GM19438 (cell line): ENCODE results near the gene FYB1.

ENCODE experiments used
- ATAC-seq: cut with Tn5 transposase; IDR thresholded peaks from one replicate; pipeline ENCODE4 v1.9.1; 2021; ENCODE audit warnings: low read depth; ENCODE audit not compliant: unreplicated experiment

Gene FYB1

DNA sequence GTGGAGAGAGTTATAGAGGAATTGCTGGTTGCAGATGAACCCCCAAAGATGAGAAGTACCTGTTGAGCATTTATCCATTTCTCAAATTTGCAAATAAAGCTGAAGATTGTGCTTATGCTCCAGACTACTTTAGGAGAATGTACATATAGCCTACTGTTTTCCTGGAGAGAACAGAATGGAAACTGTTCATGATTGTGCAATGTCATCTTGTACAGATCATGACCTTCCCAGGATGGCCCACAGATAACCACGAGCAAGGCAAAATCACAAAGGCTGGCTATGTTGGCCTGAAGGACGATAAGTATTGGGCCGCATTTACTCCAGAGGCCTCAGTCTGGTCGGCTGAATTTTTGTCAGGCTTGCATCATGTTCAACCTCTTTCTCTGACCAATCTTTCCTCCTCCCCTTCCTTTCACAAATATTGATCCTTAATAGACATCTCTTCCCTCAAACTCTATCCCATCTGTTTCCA lies 116.6 kb downstream of the FYB1 start:
- ATAC-seq, result no peak

DNA sequence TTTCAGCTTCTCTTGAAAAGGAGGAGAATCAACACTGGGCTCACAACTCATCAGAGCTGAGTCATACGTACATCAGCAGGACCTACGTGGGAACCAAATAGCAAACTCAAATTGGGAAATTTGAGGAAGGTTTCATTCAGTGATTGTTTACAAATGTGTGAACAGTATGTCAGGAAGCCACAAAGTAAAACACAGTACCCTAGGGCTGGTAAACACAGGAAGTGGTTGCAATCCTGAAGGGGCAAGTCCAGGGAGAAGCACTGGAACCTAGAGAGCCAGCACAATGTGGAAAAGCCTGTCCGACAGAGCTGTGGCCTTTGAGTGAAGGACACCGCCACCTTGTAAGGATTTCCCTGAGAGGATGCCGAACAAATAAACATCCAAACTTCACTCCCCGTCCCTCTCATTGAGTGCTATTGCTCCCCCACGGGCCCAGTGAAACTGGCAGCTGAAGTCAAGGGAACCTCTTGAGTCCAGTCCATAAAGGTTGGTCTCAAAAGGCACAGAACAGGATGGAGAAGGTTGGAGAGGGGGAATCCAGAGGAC lies 118.4 kb downstream of the FYB1 start:
- no peak for ATAC-seq

DNA sequence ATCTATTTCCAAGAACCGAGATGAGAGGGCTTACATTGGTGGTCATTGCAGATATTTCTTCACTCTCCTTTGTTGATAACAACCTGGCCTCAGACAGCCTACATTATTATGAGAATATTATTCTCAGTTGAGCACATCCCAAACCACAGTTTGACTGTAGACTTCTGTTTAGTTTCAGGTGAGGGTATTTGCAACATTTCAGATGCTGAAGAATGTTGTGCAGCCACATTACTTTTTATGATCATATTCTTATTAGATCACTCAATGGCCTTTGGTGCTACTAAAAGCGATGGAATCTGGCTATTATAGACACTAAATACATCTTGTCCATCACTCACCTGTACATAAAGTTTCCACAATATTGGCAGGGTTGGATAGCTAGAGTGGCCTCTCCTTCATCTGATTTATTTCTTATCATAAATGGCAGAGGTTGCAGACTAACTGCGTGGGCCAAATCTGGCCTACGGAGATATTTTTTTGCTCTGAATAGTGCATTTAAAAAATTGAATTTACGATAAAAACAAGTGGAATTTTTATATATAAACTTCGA lies 119.0 kb downstream of the FYB1 start:
- ATAC-seq, result no peak

DNA sequence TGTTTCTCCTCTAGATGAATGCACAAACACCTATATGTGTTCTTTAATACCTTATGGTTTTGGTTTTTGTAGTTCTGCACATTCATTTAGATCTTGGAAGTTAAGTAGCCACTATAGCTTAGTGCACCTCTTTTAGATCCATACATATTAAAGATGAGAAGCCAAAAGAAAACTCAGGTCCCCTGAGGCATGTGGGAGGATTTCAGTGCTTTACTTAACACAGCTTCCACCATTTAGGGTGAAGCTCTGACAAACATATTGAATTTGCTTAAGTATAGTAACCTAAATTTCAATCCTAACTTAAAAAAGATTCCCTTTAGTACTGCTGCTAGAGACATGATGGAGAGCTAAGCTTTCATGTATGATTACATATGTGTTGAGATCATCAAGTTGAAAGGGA lies 119.5 kb downstream of the FYB1 start:
- ATAC-seq, result no peak

DNA sequence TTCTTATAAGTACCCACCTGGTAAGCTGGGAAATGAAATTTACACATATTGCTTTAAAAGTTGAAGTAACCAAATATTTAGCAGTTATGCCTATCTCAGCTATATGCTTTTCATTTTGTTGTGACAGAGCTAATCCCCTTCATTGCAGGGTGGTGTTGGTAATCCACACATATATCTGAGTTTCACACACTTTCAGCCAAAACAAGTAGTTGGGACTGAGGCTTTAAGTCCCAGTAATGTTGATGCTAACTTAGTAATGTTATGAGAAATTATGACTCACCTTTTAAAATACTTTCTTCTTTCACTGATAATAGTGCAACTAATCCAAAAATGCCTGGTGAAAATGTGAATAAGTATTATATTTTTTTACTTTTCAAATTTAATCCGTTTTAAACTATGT lies 126.0 kb downstream of the FYB1 start:
- no peak for ATAC-seq

DNA sequence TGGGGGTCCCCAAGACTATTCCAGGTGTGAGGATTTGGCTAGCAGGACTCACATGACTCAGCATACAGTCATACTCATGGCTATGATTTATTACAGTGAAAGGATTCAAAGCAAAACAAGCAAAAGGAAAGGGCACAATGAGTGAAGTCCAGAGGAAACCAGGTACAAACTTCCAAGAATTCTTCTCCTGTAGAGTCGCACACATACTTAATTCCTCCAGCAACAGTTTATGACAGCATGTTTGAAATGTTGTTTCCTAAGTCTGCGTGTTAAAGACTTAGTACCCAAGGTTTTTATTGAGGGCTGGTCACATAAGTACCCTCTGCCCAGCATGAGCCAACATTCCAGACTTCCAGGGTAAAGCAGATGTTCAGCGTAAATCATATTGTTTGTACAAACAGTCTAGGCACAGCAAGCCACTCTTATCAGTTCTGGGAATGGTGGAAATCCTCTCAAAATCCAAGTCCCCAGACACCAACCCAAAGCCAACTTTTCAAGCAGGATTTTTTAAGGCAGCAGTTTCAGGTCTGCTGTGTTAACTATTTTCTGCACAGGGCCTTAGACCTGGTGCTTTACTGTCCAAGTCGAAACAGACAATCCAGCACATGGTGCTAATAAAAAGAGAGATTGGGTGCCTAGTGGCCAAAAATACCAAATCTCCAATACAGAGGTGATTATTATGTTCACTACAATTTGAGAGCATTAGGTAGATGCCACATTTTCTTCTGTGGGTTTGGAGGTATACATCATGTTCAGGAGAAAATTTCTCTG lies 126.6 kb downstream of the FYB1 start:
- ATAC-seq, result no peak

DNA sequence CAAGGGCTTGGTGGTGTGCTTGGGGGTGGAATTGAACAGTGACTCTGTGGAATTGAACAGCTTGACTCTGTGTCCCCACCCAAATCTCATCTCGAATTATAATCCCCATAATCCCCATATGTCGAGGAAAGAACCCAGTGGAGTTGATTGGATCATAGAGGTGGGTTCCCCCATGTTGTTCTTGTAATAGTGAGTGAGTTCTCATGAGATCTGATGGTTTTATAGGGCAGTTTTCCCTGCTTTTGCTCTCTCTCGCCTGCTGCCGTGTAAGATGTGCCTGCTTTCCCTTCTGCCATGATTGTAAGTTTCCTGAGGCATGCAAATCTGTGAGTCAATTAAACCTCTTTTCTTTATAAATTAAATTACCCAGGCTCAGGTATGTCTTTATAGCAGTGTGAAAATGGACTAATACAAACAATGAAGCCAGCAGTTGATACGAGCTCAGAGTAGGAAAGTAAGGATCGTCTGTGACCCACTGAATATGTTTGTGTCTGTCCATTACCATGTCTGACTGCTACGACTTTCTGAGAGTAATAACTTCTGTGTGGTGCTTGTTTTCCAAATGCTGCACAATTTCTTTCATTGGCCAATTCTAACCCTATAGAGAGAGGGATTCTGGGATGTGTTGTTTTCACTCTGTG lies 127.3 kb downstream of the FYB1 start:
- no peak for ATAC-seq

DNA sequence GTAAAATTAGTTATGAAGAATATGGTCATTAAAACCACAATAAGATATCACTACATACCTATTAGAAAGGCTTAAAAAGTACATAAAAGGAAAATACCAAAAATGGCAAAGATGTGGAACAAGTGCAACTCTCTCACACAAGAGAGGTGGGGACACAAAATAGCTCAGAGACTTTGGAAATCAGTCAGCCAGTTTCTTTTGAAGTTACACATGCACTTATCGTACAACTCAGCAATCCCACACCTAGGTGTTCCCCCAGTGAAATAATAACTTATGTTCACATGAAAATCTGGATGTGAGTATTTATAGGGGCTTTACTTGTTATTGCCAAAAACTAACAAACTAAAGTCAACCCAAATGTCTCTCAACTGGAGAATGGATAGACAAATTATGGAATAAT lies 135.4 kb downstream of the FYB1 start:
- no peak for ATAC-seq

DNA sequence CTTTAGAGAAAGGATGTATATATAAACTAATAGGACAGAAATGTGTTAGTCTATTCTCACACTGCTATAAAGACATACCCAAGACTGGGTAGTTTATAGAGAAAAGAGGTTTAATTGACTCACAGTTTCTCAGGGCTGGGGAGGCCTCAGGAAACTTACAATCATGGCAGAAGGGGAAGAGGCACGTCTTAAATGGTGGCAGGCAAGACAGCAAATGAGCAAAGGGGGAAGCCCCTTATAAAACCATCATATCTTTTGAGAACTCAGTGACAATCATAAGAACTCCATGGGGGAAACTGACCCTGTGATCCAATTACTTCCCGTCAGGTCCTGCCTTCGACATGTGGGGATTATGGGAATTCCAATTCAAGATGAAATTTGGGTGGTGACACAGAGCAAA lies 136.4 kb downstream of the FYB1 start:
- ATAC-seq, result no peak

DNA sequence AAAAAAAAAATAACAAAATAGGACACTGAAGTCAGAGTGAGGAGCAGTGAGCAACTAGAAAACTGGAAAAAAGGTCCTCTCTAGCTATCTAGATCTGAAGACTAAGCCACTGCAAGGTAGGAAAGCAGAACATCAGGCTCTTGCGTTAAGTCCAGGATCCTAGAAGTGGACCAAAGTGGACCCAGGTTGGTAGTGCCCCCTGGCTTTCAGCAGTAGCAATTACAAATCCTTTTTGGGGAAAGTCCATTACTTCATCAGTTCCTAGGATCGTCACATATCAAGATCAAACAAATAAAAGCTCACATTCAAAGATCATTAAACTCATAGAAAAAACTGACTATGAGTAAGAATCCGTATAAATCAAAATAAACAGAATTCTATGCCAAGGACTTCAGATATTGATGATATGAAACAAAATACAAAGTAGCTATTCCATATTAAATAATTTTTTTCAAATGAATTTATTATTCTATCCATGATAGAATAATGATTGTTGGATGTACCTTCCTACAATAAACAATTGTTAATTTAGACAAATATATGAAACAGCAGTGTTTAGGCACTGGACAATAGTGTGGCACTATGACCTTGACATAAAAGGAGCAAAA lies 138.7 kb downstream of the FYB1 start:
- no peak for ATAC-seq

DNA sequence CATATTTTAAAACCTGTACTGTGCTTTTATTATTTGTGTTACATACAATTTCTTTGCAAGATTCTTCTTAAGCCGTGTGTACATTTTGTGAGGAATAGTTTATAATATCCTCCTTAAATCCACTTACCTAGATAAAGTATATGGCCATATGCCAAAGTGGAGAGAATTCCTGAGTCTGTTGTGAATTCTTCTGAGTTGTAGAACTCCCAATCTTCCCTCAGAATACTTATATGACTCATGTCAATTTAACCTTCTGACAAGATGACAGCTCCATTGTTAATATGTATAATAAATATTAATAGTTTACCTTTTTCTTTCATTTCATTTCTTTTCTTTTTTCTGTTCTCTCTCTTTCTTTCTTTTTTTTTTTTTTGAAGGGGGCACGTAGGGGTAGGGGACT lies 139.2 kb downstream of the FYB1 start:
- ATAC-seq, result no peak

DNA sequence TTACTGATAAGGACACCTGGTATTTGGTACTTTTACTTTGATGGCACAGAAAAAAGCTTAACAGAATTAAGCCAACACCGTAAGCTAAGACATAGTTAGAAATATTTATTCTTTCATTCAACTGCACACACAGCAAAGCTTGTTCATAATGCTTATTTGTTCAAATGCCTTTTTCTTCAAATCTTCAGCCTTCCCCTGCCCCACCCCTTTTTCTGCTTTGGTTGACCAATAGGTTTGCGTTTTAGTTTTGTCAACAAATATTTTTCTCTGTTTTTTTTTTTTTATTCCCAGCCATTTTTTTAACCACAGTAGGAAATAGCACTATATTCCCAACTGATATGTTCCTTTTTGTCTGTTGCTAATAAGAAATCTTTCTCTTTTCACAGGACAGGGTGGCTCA lies 140.2 kb downstream of the FYB1 start:
- ATAC-seq, result no peak

DNA sequence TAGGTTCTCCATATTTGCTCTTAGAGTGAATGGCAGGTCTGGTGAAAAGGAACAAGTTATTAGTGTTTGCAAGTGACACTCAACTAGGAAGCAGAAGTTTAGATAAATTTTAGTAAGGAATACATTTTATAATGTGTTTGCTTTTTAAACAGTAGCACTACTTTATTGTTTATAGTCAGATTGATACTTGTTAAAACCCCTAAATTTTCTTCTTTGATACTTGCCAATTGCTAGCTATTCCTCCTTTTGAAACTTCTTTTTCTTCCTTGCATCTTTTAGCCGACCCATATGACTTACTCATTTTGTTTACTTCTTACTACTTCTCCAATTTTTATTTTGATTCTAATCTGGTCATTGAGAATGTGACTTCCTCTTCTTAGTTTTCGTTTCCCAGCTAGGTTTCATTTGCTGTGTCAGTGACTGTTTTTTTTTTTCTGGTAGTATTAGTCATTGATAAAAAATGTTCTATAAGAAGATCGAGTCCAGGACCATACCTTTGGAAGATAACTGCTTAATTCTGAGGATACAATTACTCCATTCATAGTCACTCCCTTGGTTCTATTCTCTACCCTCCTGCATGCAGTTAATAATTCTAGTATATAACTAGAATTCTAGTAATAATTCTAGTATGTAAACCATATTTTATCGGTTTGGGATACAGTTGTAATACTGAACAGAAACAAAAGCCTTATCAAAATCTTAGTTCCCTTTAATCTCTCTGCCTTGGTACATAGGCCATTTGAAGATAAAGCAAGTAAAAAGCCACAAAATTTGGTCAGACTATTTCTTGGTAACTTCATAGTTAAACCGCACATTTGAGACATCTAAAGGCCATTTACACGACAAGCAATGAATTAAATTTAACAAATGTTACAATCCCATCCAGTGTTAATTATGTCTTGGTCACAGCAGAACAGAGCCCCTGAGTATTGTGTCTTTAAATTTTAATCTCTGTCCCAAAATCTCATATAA lies 142.3 kb downstream of the FYB1 start:
- no peak for ATAC-seq

DNA sequence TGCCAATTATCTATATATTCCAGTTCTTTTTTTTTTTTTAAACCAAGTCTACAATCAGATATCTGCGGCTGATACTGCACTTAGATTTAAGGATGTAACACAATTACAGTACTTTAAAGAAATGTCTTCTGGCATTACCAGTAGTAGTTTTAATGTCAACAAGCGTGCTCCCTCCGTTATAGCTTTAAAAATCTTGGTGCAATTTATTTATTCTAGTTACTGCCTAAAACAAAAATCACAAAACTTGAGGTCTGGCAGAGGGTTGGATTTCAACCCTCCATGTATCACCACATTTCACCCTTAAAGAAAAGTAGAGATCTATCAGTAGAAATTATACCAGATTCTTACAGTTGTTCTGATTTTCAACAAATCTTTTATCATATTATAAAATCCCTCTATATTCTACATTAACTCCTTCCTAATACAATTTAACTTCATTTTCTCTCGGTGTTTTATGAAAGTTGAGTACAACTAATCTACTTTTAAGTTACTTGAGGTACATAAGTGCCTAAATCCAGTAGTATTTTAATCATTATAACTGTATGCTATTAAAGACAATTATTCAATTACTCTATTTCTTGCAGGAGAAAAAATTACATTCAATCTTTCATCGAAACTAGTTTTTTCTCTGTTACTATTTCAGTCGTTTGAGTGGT lies 143.1 kb downstream of the FYB1 start:
- no peak for ATAC-seq

DNA sequence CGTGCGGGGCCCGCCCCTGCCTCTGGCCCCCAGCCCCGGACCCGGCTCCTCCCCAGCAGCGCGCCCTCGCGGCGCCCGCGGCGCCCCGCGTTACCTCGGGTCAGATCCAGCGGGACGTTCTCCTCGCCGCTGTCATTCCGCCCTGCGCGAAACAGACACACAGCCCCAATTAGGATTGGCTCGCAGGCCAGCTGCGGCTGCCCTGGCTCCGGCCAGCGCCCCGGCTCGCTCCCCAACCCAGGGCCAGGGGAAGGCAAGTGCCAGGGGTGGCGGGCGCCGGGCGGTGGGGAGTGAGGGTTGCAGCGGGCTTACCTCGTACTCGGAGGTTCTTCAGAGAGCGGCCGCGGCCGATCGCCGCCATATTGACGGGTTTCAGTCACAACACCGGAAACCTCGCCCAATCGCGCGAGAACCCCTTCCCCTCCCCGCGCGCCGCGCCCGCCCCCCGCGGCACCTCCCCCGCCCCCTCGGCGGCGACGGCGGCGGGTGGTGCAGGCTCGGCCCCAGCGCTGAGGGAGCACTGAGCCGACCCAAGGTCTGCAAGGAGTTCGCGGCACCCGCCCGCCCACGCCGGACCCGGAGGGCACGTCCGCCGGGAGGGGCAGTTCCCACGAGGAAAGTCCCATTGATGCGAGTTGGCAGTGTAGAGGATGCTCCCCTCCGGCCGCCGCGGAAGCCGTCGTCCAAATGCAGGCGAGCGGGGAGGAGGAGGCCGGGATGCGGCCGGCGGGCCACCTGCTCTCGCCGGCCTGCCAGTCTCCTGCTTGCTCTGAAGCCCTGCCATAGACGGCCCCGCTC lies 145.1 kb downstream of the FYB1 start, which contains the start of gene RICTOR:
Gene RICTOR (minus strand): TSS at position 383 of the 798 bp plus-strand sequence. CDS start 22 bp downstream, at position 361.
- ATAC-seq, result peak; percentile 62

DNA sequence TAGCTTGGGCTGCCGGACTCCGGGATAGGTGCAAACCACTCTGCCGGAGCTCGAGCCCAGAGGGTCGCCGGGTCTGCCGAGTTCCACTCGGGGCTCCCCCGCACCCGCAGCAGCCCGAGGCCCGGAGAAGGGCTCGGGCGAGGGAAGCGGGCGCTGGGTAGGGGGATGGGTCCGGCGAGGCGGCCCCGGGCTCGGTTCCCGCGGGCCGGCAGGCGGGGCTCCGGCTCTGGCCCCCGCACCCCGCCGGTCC lies 145.7 kb downstream of the FYB1 start:
- ATAC-seq, result peak; percentile 16

DNA sequence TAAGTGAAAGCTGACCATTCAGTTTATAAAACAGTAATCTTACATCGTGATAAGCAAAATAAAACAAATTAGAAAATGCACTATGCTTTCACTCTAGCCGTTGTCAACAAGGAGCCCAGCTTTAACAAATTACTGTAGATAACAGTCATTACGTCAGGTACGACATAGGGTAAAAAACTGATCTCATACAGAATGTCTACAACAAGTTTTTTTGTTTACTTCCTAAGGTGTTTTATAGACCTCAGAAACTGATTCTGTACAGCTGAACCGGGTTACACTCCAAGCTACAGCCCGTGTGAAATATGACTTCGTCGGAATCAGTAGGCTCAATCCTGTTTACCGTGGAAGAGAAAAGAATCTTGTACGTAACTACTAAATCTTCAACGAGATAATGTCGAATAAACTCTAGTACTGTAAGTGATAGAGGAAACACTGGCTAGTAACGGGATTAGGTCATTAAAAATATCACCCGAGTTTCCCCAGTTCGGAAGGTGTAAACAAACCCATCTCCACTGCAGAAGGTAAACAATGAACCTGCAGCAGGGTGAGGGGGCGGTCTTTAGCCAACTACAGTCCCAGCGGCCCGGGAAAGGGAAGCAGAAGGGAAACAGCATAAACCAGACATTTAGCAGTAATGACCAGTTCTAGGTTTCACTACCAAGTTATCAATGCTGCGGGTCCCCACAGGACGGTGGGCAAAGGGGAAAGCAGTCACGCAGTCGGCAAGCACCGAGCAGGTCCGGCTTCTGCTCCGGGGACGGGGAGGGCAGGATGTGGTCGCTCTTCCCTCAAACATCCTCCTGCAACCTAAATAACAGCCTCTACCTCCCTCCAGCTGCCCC lies 146.2 kb downstream of the FYB1 start:
- ATAC-seq, result peak; percentile 46

DNA sequence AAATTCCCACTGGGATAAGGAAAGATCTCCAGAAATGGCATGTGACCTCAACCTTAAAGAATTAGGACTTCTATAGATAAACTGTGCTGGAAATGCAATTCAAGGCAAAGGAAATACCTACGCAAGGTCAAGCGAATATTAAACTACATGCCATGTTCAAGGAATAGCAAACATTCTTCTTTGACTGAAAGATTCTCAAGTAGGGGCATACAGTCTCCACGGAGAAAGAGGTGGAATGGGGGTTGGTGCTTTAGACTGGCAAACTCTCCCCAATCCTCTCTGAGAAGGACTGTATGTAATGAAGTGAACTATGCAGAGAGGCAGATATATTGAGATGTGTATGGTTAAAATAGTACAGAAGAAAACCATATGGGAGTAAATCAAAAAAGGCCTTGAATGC lies 151.3 kb downstream of the FYB1 start:
- ATAC-seq, result no peak
